HepG2 (cell line): Measurements from ENCODE around the gene B3GALT5. TPM values are rescaled to one million over a fixed set of nuclear protein-coding genes. Genes with fewer than 3 reads are reported as not detected.

ENCODE experiments used
- ATAC-seq: fragments of 200-7000 bp; cut with Tn5 transposase; 3 replicates; pipeline ENCODE4 v1.9.1; 2020; ENCODE audit warnings: mild to moderate bottlenecking, moderate library complexity
- BruUV-seq: library from RNA; stranded (reverse); fragments of 400-500 nt; replicated peaks from 2 replicates; lab custom pipeline; 2021; lab: Mats Ljungman, UMichigan
- CTCF ChIA-PET: fragments of 300-600 bp; formaldehyde crosslinking; extraction: SDS; loops from one replicate; lab custom pipeline; 2021; ENCODE audit warnings: low total read pairs, inconsistent platforms, low intra/inter-chr PET ratio; lab: Yijun Ruan, JAX
- POLR2A ChIA-PET: fragments of 350-600 bp; sonication (Branson Sonifier 250); formaldehyde crosslinking; loops from one replicate; lab custom pipeline; 2020; ENCODE audit warnings: antibody characterized with exemption, inconsistent platforms; lab: Yijun Ruan, JAX
- DNase-seq: peaks from one replicate; pipeline ENCODE4 v3.0.0-alpha.2; 2015; ENCODE audit warnings: low spot score
- FAIRE-seq: peaks from 3 replicates; lab custom pipeline; 2011; peaks lifted over from hg19 to GRCh38; lab: Jason Lieb, UNC
- H2AFZ ChIP-seq: one replicate; pipeline ENCODE4 v1.6.1; 2011; ENCODE audit warnings: low read length, inconsistent platforms
- H3K27ac ChIP-seq: fragments of 300-600 bp; 3 replicates; pipeline ENCODE4 v1.8.0; 2011; ENCODE audit warnings: mixed run types, mild to moderate bottlenecking, mixed read lengths, low read length, inconsistent platforms; ENCODE audit not compliant: insufficient read depth; ENCODE audit errors: extremely low read length
- H3K27me3 ChIP-seq, 2 experiments: fragments of 200-600 bp in 1 of 2; 2 replicates in 1 of 2; 3 replicates in 1 of 2; pipeline versions ENCODE4 v1.6.0 to v1.8.0; 2011; ENCODE audit warnings: low read length in 2 of 2, mild to moderate bottlenecking in 2 of 2, moderate library complexity in 2 of 2, inconsistent platforms in 1 of 2; ENCODE audit not compliant: insufficient read depth in 2 of 2, control insufficient read depth in 1 of 2
- H3K36me3 ChIP-seq, 2 experiments: fragments of 200-600 bp in 1 of 2; replicated peaks in 1 of 2; 2 replicates in 1 of 2; 3 replicates in 1 of 2; pipeline versions ENCODE4 v1.5.1 to v1.8.0; 2011; ENCODE audit warnings: low read length in 2 of 2, inconsistent platforms in 1 of 2; ENCODE audit not compliant: insufficient read depth in 2 of 2, control insufficient read depth in 1 of 2
- H3K4me1 ChIP-seq: 2 replicates; pipeline ENCODE4 v1.5.1; 2012; ENCODE audit warnings: low read length, inconsistent platforms; ENCODE audit not compliant: insufficient read depth
- H3K4me2 ChIP-seq: 2 replicates; pipeline ENCODE4 v1.6.0; 2011; ENCODE audit warnings: low read depth, low read length, inconsistent platforms
- H3K4me3 ChIP-seq, 3 experiments: fragments of 200-600 bp in 1 of 3; sonication (generic), shearing (Covaris generic) in 1 of 3; replicated peaks in 1 of 3; 2 replicates each; pipeline ENCODE4 v1.5.1; 2011 to 2016; ENCODE audit warnings: low read length in 3 of 3, inconsistent platforms in 2 of 3, low read depth in 2 of 3, mild to moderate bottlenecking in 2 of 3, control low read depth in 1 of 3, mixed read lengths in 1 of 3; ENCODE audit not compliant: insufficient read depth in 1 of 3
- H3K79me2 ChIP-seq: one replicate; pipeline ENCODE4 v1.6.1; 2011; ENCODE audit warnings: low read length, inconsistent platforms; ENCODE audit not compliant: insufficient read depth
- H3K9ac ChIP-seq: 2 replicates; pipeline ENCODE4 v1.6.0; 2011; ENCODE audit warnings: mild to moderate bottlenecking, low read depth, low read length, inconsistent platforms; ENCODE audit not compliant: insufficient read depth
- H3K9me3 ChIP-seq: 2 replicates; pipeline ENCODE4 v1.5.1; 2012; ENCODE audit warnings: mild to moderate bottlenecking, low read length
- H4K20me1 ChIP-seq: 2 replicates; pipeline ENCODE4 v1.6.0; 2011; ENCODE audit warnings: inconsistent platforms, mild to moderate bottlenecking, low read length, moderate library complexity; ENCODE audit not compliant: insufficient read depth
- CBFB ChIP-seq: sonication (generic); formaldehyde crosslinking; IDR thresholded peaks from 2 replicates; pipeline ENCODE4 v1.4.0; 2020; ENCODE audit warnings: missing genetic modification reagents
- FOXJ3 ChIP-seq: sonication (generic); formaldehyde crosslinking; IDR thresholded peaks from 2 replicates; pipeline ENCODE4 v1.4.0; 2020; ENCODE audit warnings: missing genetic modification reagents, mild to moderate bottlenecking, borderline replicate concordance
- MTA3 ChIP-seq: sonication (generic); formaldehyde crosslinking; IDR thresholded peaks from 2 replicates; pipeline ENCODE4 v1.4.0; 2020; ENCODE audit warnings: missing genetic modification reagents
- MTF1 ChIP-seq: sonication (generic); formaldehyde crosslinking; IDR thresholded peaks from 2 replicates; pipeline ENCODE4 v1.5.0; 2020; ENCODE audit warnings: missing genetic modification reagents
- PHF8 ChIP-seq: sonication (generic); formaldehyde crosslinking; IDR thresholded peaks from 2 replicates; pipeline ENCODE4 v1.5.0; 2020; ENCODE audit warnings: missing genetic modification reagents
- ZEB1 ChIP-seq: IDR thresholded peaks from 2 replicates; pipeline ENCODE4 v1.6.1; 2012; ENCODE audit warnings: mild to moderate bottlenecking, low read depth, inconsistent platforms; ENCODE audit not compliant: insufficient replicate concordance
- ZNF121 ChIP-seq: sonication (generic); formaldehyde crosslinking; IDR thresholded peaks from 2 replicates; pipeline ENCODE4 v1.5.0; 2020; ENCODE audit warnings: mild to moderate bottlenecking, missing genetic modification reagents
- ZNF550 ChIP-seq: sonication (generic); formaldehyde crosslinking; IDR thresholded peaks from 2 replicates; pipeline ENCODE4 v1.4.0; 2020; ENCODE audit warnings: mild to moderate bottlenecking, missing genetic modification reagents, borderline replicate concordance
- ZNF556 ChIP-seq: sonication (generic); formaldehyde crosslinking; IDR thresholded peaks from 2 replicates; pipeline ENCODE4 v1.4.0; 2020; ENCODE audit warnings: mild to moderate bottlenecking, missing genetic modification reagents, borderline replicate concordance
- ZNF557 ChIP-seq: sonication (generic); formaldehyde crosslinking; IDR thresholded peaks from 2 replicates; pipeline ENCODE4 v1.4.0; 2020; ENCODE audit warnings: missing genetic modification reagents
- ZNF776 ChIP-seq: sonication (generic); formaldehyde crosslinking; IDR thresholded peaks from 2 replicates; pipeline ENCODE4 v1.4.0; 2020; ENCODE audit warnings: mild to moderate bottlenecking, missing genetic modification reagents
- ZNF850 ChIP-seq: sonication (generic); formaldehyde crosslinking; conservative IDR thresholded peaks from 2 replicates; pipeline ENCODE4 v1.9.0; 2021; ENCODE audit warnings: mild to moderate bottlenecking, missing genetic modification reagents
- ZSCAN21 ChIP-seq: sonication (generic); formaldehyde crosslinking; IDR thresholded peaks from 2 replicates; pipeline ENCODE4 v1.8.0; 2022; ENCODE audit warnings: mild to moderate bottlenecking, missing genetic modification reagents, moderate library complexity, borderline replicate concordance
- WGBS: methylation state at CpG from one replicate; pipeline ENCODE4 v1.1.6; 2017; ENCODE audit warnings: low lambda C conversion rate; 5-methylcytosine and 5-hydroxymethylcytosine counted together
- in situ Hi-C: cut with HindIII; loops from 2 replicates; pipeline ENCODE4 v1.10.0; 2017; ENCODE audit warnings: low pct_unique_long_range_greater_than_20kb; ENCODE audit not compliant: extremely low pct_ligation_motif_present
- intact Hi-C: fragments of 100-400 bp; cut with micrococcal nuclease; formaldehyde crosslinking; loops from one replicate; pipeline ENCODE4 v1.10.0; 2022; ENCODE audit not compliant: unreplicated experiment
- polyA plus RNA-seq, 8 experiments: library from polyadenylated mRNA; depleted of rRNA in 3 of 8; stranded (reverse) in 7 of 8; unstranded in 1 of 8; fragments of >200 nt; fragmentation: Illumina TruSeq in 4 of 8; extraction: Trizol in 4 of 8; gene quantifications; 2 replicates each; pipeline versions ENCODE4 v1.2.1 to v1.2.3, GENCODE V29; 2011 to 2016; ENCODE audit warnings: low read depth in 4 of 8, missing spikeins in 1 of 8, mixed read lengths in 1 of 8; ENCODE audit not compliant: insufficient read depth in 1 of 8
- total RNA-seq, 5 experiments: library from RNA; depleted of rRNA; stranded (reverse); fragments of >200 nt; fragmentation: Illumina TruSeq; extraction: Trizol; gene quantifications; 2 replicates each; pipeline ENCODE4 v1.2.3, GENCODE V29; 2016; ENCODE audit warnings: low read depth in 1 of 5
- TF ChIP-seq, protein P1 (sequence below): sonication (generic); formaldehyde crosslinking; IDR thresholded peaks from 2 replicates; pipeline ENCODE4 v1.4.0; 2020; ENCODE audit warnings: missing genetic modification reagents, mild to moderate bottlenecking, borderline replicate concordance
- TF ChIP-seq, protein P2 (sequence below): sonication (generic); formaldehyde crosslinking; IDR thresholded peaks from 2 replicates; pipeline ENCODE4 v1.4.0; 2020; ENCODE audit warnings: missing genetic modification reagents
- TF ChIP-seq, protein P3 (sequence below): sonication (generic); formaldehyde crosslinking; IDR thresholded peaks from 2 replicates; pipeline ENCODE4 v1.4.0; 2020; ENCODE audit warnings: missing genetic modification reagents, borderline replicate concordance
- TF ChIP-seq, protein P4 (sequence below): sonication (generic); formaldehyde crosslinking; IDR thresholded peaks from 2 replicates; pipeline ENCODE4 v1.4.0; 2020; ENCODE audit warnings: missing genetic modification reagents

Gene B3GALT5
- total and polyA plus RNA-seq, 2 of the 13 experiments (the other 11 are each of a cell fraction or from before 2014, with no cell fraction given) = 0.02 to 0.03 TPM

DNA sequence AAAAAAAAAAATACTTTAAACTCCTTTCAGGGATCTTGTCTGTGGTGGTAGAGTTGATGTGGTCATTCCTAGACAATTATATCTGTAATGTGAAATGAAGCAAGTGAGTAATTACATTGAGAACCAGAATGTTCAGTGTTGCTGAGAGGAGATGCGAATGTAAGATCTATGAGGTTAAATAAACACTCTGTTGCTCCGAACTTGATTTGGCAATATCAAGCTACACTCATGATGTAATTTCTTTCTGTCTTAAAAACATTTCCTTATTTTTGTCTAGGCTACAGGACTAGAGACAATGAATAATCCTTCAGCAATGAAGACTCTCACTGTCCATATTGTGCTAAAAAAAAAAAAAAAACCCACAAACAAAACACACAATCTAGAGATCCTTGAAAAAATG lies 69.1 kb downstream of the B3GALT5 start:
- Histone ChIP-seq H3K4me2 (no peak overlapping the region), H2AFZ (no peak overlapping the region), H3K4me1 (no peaks in the 10 kb centered on the region), H4K20me1 (no peaks in the 10 kb centered on the region), H3K9me3 (no peaks in the 10 kb centered on the region), H3K36me3 (no peaks in the 10 kb centered on the region), H3K27me3 (no peaks in the 10 kb centered on the region), H3K27ac (no peak overlapping the region), H3K9ac (no peak overlapping the region), H3K79me2 (no peaks in the 10 kb centered on the region)
- BruUV-seq = no TSS peak
- FAIRE-seq (no peak), ATAC-seq (no peak)
- CTCF ChIA-PET = no interaction called here
- in situ Hi-C loops = no loop called here
- TF ChIP-seq PHF8 (CRISPR knock-in tag) = no peak
- no peak for TF ChIP-seq ZNF850 (CRISPR knock-in tag)
- no peak for TF ChIP-seq ZNF557 (CRISPR knock-in tag)
- TF ChIP-seq CBFB (CRISPR knock-in tag) = no peak
- no peak for TF ChIP-seq MTF1 (CRISPR knock-in tag)
- TF ChIP-seq, protein P1, sequence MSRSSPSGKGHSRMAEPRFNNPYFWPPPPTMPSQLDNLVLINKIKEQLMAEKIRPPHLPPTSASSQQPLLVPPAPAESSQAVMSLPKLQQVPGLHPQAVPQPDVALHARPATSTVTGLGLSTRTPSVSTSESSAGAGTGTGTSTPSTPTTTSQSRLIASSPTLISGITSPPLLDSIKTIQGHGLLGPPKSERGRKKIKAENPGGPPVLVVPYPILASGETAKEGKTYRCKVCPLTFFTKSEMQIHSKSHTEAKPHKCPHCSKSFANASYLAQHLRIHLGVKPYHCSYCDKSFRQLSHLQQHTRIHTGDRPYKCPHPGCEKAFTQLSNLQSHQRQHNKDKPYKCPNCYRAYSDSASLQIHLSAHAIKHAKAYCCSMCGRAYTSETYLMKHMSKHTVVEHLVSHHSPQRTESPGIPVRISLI = no peak
- TF ChIP-seq, protein P2, sequence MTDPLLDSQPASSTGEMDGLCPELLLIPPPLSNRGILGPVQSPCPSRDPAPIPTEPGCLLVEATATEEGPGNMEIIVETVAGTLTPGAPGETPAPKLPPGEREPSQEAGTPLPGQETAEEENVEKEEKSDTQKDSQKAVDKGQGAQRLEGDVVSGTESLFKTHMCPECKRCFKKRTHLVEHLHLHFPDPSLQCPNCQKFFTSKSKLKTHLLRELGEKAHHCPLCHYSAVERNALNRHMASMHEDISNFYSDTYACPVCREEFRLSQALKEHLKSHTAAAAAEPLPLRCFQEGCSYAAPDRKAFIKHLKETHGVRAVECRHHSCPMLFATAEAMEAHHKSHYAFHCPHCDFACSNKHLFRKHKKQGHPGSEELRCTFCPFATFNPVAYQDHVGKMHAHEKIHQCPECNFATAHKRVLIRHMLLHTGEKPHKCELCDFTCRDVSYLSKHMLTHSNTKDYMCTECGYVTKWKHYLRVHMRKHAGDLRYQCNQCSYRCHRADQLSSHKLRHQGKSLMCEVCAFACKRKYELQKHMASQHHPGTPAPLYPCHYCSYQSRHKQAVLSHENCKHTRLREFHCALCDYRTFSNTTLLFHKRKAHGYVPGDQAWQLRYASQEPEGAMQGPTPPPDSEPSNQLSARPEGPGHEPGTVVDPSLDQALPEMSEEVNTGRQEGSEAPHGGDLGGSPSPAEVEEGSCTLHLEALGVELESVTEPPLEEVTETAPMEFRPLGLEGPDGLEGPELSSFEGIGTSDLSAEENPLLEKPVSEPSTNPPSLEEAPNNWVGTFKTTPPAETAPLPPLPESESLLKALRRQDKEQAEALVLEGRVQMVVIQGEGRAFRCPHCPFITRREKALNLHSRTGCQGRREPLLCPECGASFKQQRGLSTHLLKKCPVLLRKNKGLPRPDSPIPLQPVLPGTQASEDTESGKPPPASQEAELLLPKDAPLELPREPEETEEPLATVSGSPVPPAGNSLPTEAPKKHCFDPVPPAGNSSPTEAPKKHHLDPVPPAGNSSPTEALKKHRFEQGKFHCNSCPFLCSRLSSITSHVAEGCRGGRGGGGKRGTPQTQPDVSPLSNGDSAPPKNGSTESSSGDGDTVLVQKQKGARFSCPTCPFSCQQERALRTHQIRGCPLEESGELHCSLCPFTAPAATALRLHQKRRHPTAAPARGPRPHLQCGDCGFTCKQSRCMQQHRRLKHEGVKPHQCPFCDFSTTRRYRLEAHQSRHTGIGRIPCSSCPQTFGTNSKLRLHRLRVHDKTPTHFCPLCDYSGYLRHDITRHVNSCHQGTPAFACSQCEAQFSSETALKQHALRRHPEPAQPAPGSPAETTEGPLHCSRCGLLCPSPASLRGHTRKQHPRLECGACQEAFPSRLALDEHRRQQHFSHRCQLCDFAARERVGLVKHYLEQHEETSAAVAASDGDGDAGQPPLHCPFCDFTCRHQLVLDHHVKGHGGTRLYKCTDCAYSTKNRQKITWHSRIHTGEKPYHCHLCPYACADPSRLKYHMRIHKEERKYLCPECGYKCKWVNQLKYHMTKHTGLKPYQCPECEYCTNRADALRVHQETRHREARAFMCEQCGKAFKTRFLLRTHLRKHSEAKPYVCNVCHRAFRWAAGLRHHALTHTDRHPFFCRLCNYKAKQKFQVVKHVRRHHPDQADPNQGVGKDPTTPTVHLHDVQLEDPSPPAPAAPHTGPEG = no peak
- TF ChIP-seq ZEB1 = no peak
- TF ChIP-seq, protein P3, sequence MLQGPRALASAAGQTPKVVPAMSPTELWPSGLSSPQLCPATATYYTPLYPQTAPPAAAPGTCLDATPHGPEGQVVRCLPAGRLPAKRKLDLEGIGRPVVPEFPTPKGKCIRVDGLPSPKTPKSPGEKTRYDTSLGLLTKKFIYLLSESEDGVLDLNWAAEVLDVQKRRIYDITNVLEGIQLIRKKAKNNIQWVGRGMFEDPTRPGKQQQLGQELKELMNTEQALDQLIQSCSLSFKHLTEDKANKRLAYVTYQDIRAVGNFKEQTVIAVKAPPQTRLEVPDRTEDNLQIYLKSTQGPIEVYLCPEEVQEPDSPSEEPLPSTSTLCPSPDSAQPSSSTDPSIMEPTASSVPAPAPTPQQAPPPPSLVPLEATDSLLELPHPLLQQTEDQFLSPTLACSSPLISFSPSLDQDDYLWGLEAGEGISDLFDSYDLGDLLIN (CRISPR knock-in tag) = no peak
- TF ChIP-seq ZNF121 = no peak
- TF ChIP-seq FOXJ3 (CRISPR knock-in tag) = no peak
- no peak for TF ChIP-seq ZSCAN21 (CRISPR knock-in tag)
- no peak for TF ChIP-seq ZNF776 (CRISPR knock-in tag)
- TF ChIP-seq MTA3 (CRISPR knock-in tag) = no peak
- TF ChIP-seq, protein P4, sequence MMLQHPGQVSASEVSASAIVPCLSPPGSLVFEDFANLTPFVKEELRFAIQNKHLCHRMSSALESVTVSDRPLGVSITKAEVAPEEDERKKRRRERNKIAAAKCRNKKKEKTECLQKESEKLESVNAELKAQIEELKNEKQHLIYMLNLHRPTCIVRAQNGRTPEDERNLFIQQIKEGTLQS (CRISPR knock-in tag) = no peak
- no peak for TF ChIP-seq ZNF556 (CRISPR knock-in tag)
- no peak for TF ChIP-seq ZNF550 (CRISPR knock-in tag)
- TF ChIP-seq, all 625 proteins: peak for 0
- POLR2A ChIA-PET = no interaction called here
- no peak for DNase-seq
- H3K4me3 ChIP-seq = no peak overlapping the region
- 47% methylated on average over 2 of the region's 2 CpGs for WGBS
- intact Hi-C loops = no loop called here
